Liver (tissue), 9 donors: ENCODE results near the gene HNRNPA3. TPM values are rescaled to one million over a fixed set of nuclear protein-coding genes. Genes with fewer than 3 reads are reported as not detected.

Experiments used
- DNase-seq: peaks from one replicate; pipeline ENCODE4 v3.0.0-alpha.2; 2017; ENCODE audit warnings: low spot score
- H3K27ac ChIP-seq, 2 donors: one replicate each; pipeline ENCODE4 v1.7.0; 2013; ENCODE audit warnings: inconsistent platforms in 2 of 2, low read length in 2 of 2, control low read depth in 1 of 2, low read depth in 1 of 2, mild to moderate bottlenecking in 1 of 2
- H3K27me3 ChIP-seq, 4 donors: one replicate each; pipeline versions ENCODE4 v1.6.1 to v1.7.0; 2013; ENCODE audit warnings: low read length in 3 of 4, inconsistent platforms in 1 of 4, mild to moderate bottlenecking in 1 of 4, moderate library complexity in 1 of 4; ENCODE audit not compliant: control insufficient read depth in 4 of 4, insufficient read depth in 4 of 4
- H3K36me3 ChIP-seq, 4 donors: one replicate each; pipeline versions ENCODE4 v1.6.1 to v1.7.0; 2013; ENCODE audit warnings: low read length in 3 of 4, mild to moderate bottlenecking in 3 of 4, low read depth in 1 of 4, moderate library complexity in 1 of 4; ENCODE audit not compliant: control insufficient read depth in 4 of 4, insufficient read depth in 3 of 4
- H3K4me1 ChIP-seq, 4 donors: one replicate each; pipeline versions ENCODE4 v1.6.1 to v1.7.0; 2013; ENCODE audit warnings: low read length in 3 of 4, mild to moderate bottlenecking in 3 of 4, moderate library complexity in 1 of 4; ENCODE audit not compliant: control insufficient read depth in 4 of 4, insufficient read depth in 4 of 4
- H3K4me3 ChIP-seq, 3 donors: one replicate each; pipeline versions ENCODE4 v1.6.1 to v1.7.0; 2013; ENCODE audit warnings: low read length in 3 of 3, control low read depth in 1 of 3, low read depth in 1 of 3, mild to moderate bottlenecking in 1 of 3
- H3K9ac ChIP-seq, 2 donors: one replicate each; pipeline ENCODE4 v1.7.0; 2013; ENCODE audit warnings: low read length in 2 of 2, mild to moderate bottlenecking in 2 of 2, moderate library complexity in 2 of 2, control low read depth in 1 of 2, low read depth in 1 of 2
- H3K9me3 ChIP-seq, 4 donors: one replicate each; pipeline versions ENCODE4 v1.6.1 to v1.7.0; 2013; ENCODE audit warnings: low read length in 3 of 4; ENCODE audit not compliant: control insufficient read depth in 4 of 4
- EGR1 ChIP-seq, 2 donors: IDR thresholded peaks; 2 replicates each; pipeline ENCODE4 v1.6.1; 2016 to 2018; ENCODE audit warnings: antibody characterized with exemption in 2 of 2, low read depth in 2 of 2
- FOXA1 ChIP-seq: IDR thresholded peaks from 2 replicates; pipeline ENCODE4 v1.6.1; 2016; ENCODE audit warnings: antibody characterized with exemption
- FOXA2 ChIP-seq: IDR thresholded peaks from 2 replicates; pipeline ENCODE4 v1.6.1; 2016; ENCODE audit warnings: antibody characterized with exemption
- HNF4G ChIP-seq: IDR thresholded peaks from 2 replicates; pipeline ENCODE4 v1.6.1; 2016; ENCODE audit warnings: antibody characterized with exemption
- JUND ChIP-seq, 2 donors: IDR thresholded peaks; 2 replicates each; pipeline ENCODE4 v1.6.1; 2016; ENCODE audit warnings: antibody characterized with exemption in 2 of 2
- RAD21 ChIP-seq, 2 donors: IDR thresholded peaks; 2 replicates each; pipeline ENCODE4 v1.6.1; 2016; ENCODE audit warnings: antibody characterized with exemption in 2 of 2, mild to moderate bottlenecking in 2 of 2
- RXRA ChIP-seq, 2 donors: IDR thresholded peaks; 2 replicates each; pipeline ENCODE4 v1.6.1; 2017 to 2018; ENCODE audit warnings: antibody characterized with exemption in 2 of 2, mild to moderate bottlenecking in 1 of 2
- SP1 ChIP-seq: IDR thresholded peaks from 2 replicates; pipeline ENCODE4 v1.6.1; 2018; ENCODE audit warnings: antibody characterized with exemption, mild to moderate bottlenecking
- TAF1 ChIP-seq: conservative IDR thresholded peaks from 2 replicates; pipeline ENCODE4 v1.6.1; 2016; ENCODE audit warnings: antibody characterized with exemption, mild to moderate bottlenecking
- WGBS: extraction: QIAGEN DNeasy Blood & Tissue Kit; methylation state at CpG from one replicate; pipeline ENCODE4 v1.1.7; 2013; 5-methylcytosine and 5-hydroxymethylcytosine counted together
- polyA plus RNA-seq, 2 donors: library from polyadenylated mRNA; stranded (reverse) in 1 of 2; unstranded in 1 of 2; fragments of 200-250 nt in 1 of 2; fragments of >200 nt in 1 of 2; fragmentation: Nextera tagmentation in 1 of 2; extraction: Ambion mirVana in 1 of 2; gene quantifications; one replicate each; pipeline versions ENCODE4 v1.2.1 to v1.2.3, GENCODE V29; 2013 to 2015
- total RNA-seq, 2 donors: library from RNA; depleted of rRNA; stranded (reverse); fragments of >200 nt; gene quantifications; one replicate each; pipeline ENCODE4 v1.2.3, GENCODE V29; 2014
- TF ChIP-seq, protein P1 (sequence below): IDR thresholded peaks from 2 replicates; pipeline ENCODE4 v1.6.1; 2016; ENCODE audit warnings: antibody characterized with exemption
- TF ChIP-seq, protein P2 (sequence below): IDR thresholded peaks from 2 replicates; pipeline ENCODE4 v1.6.1; 2016; ENCODE audit warnings: antibody characterized with exemption
- TF ChIP-seq, protein P3 (sequence below): fragments of 150-350 bp; IDR thresholded peaks from 2 replicates; pipeline ENCODE4 v1.5.1; 2017; ENCODE audit warnings: improper control_type of control experiment, low read depth, low read length; ENCODE audit not compliant: missing input control
- TF ChIP-seq, protein P4 (sequence below): IDR thresholded peaks from 2 replicates; pipeline ENCODE4 v1.6.1; 2016; ENCODE audit warnings: antibody characterized with exemption, mild to moderate bottlenecking
- donor health status: healthy.
- donor health status: healthy.
- donor health status: healthy.
- donor health status: healthy.
- donor health status: healthy.

HNRNPA3 gene
- total and polyA plus RNA-seq, 4 donors = 22.9 to 72.5 (median 51.7) TPM

DNA sequence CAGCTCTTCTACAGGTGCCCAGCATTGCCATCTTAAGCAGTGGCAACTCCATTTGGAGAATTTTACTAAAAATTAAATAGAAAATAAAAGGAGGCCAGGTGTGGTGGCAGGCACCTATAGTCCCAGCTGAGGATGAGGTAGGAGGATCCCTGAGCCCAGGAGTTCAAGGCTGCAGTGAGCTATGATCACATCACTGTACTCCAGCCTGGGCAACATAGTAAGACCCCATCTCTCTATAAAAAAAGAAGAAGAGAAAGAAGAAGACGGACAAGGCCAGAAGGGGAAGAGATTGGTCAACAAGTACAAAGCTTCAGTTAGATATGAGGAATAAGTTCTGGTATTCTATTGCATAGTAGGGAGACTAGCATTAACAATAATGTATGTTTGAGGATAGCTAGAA is 21.7 kb upstream of the HNRNPA3 start:
- no peaks in the 10 kb centered on the region for H3K9me3 ChIP-seq
- WGBS = 84% methylated on average over 1 of the region's 1 CpG
- no peak for TF ChIP-seq EGR1 (IDR thresholded peaks at IDR 0.05; ENCODE audit: low read depth in 2 of 2)
- TF ChIP-seq, protein P1, sequence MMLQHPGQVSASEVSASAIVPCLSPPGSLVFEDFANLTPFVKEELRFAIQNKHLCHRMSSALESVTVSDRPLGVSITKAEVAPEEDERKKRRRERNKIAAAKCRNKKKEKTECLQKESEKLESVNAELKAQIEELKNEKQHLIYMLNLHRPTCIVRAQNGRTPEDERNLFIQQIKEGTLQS = no peak
- TF ChIP-seq RXRA (IDR thresholded peaks at IDR 0.05) = no peak
- TF ChIP-seq, protein P2, sequence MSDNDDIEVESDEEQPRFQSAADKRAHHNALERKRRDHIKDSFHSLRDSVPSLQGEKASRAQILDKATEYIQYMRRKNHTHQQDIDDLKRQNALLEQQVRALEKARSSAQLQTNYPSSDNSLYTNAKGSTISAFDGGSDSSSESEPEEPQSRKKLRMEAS = no peak
- TF ChIP-seq, protein P3, sequence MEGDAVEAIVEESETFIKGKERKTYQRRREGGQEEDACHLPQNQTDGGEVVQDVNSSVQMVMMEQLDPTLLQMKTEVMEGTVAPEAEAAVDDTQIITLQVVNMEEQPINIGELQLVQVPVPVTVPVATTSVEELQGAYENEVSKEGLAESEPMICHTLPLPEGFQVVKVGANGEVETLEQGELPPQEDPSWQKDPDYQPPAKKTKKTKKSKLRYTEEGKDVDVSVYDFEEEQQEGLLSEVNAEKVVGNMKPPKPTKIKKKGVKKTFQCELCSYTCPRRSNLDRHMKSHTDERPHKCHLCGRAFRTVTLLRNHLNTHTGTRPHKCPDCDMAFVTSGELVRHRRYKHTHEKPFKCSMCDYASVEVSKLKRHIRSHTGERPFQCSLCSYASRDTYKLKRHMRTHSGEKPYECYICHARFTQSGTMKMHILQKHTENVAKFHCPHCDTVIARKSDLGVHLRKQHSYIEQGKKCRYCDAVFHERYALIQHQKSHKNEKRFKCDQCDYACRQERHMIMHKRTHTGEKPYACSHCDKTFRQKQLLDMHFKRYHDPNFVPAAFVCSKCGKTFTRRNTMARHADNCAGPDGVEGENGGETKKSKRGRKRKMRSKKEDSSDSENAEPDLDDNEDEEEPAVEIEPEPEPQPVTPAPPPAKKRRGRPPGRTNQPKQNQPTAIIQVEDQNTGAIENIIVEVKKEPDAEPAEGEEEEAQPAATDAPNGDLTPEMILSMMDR = no peak
- no peak for TF ChIP-seq FOXA2
- no peak for TF ChIP-seq SP1
- TF ChIP-seq HNF4G = no peak
- TF ChIP-seq, protein P4, sequence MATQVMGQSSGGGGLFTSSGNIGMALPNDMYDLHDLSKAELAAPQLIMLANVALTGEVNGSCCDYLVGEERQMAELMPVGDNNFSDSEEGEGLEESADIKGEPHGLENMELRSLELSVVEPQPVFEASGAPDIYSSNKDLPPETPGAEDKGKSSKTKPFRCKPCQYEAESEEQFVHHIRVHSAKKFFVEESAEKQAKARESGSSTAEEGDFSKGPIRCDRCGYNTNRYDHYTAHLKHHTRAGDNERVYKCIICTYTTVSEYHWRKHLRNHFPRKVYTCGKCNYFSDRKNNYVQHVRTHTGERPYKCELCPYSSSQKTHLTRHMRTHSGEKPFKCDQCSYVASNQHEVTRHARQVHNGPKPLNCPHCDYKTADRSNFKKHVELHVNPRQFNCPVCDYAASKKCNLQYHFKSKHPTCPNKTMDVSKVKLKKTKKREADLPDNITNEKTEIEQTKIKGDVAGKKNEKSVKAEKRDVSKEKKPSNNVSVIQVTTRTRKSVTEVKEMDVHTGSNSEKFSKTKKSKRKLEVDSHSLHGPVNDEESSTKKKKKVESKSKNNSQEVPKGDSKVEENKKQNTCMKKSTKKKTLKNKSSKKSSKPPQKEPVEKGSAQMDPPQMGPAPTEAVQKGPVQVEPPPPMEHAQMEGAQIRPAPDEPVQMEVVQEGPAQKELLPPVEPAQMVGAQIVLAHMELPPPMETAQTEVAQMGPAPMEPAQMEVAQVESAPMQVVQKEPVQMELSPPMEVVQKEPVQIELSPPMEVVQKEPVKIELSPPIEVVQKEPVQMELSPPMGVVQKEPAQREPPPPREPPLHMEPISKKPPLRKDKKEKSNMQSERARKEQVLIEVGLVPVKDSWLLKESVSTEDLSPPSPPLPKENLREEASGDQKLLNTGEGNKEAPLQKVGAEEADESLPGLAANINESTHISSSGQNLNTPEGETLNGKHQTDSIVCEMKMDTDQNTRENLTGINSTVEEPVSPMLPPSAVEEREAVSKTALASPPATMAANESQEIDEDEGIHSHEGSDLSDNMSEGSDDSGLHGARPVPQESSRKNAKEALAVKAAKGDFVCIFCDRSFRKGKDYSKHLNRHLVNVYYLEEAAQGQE = no peak
- no peak overlapping the region for H3K27ac ChIP-seq
- H3K27me3 ChIP-seq = no peaks in the 10 kb centered on the region
- H3K9ac ChIP-seq = no peak overlapping the region
- no peak overlapping the region for H3K4me3 ChIP-seq
- no peaks in the 10 kb centered on the region for H3K36me3 ChIP-seq
- peaks cover 0 to 8% (median 4%) of the 10 kb centered on the region in 4 donors for H3K4me1 ChIP-seq
- DNase-seq = no peak

DNA sequence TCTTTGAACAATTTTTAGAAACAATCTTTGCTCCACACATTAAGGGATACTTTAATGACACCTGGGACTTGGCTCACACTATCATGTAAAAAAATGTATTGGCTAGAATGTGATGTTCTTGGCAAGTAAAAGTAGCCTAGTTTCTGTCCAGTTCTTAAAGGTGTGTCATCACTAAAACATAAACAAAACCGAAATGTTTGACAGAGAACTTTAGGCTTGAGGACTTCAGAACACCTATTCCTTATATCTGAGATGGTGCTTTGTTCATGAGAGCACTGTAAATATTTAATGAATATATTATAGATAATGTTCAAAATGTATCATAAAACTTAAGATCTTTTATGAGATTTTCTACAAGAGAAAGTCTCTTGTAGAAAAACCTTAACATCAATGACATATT is 19.8 kb upstream of the HNRNPA3 start:
- no peak overlapping the region for H3K9ac ChIP-seq
- 78% methylated on average over 1 of the region's 1 CpG for WGBS
- no peak overlapping the region for H3K4me3 ChIP-seq
- TF ChIP-seq RXRA (IDR thresholded peaks at IDR 0.05) (no peak), JUND (IDR thresholded peaks at IDR 0.05) (no peak)
- peaks cover 0 to 3% (median under 1%) of the 10 kb centered on the region in 4 donors for H3K4me1 ChIP-seq
- no peak for DNase-seq
- H3K9me3 ChIP-seq = no peaks in the 10 kb centered on the region
- no peak overlapping the region for H3K27ac ChIP-seq
- H3K27me3 ChIP-seq = no peaks in the 10 kb centered on the region
- H3K36me3 ChIP-seq = no peaks in the 10 kb centered on the region

DNA sequence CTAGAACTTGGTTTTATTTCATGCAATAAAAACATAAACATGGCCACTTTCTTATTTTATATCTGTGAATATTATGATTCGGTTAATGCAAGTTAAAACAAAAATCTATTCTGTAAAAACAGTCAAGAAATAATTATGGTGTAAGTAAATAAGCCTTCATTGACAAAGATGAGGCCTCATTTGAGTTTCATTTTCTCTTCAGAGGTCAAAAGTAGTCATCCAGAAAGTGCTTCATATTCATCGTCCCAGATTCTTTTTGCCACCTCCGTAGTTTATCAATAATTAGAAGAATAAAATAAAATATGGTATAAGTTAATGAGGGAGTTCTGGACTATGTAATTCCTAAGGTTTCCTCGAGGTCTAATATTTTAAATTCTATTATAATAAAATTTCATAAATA is 19.4 kb upstream of the HNRNPA3 start:
- Histone ChIP-seq H3K4me3 (no peak overlapping the region), H3K9me3 (no peaks in the 10 kb centered on the region), H3K27ac (no peak overlapping the region), H3K4me1 (no peaks in the 10 kb centered on the region), H3K9ac (peak overlapping the region in 1 of 2 donors; percentile 47), H3K36me3 (no peaks in the 10 kb centered on the region), H3K27me3 (no peaks in the 10 kb centered on the region)
- WGBS = 79% methylated on average over 4 of the region's 4 CpGs
- TF ChIP-seq JUND (IDR thresholded peaks at IDR 0.05) (no peak), SP1 (no peak), TAF1 (no peak), RXRA (IDR thresholded peaks at IDR 0.05) (no peak), EGR1 (IDR thresholded peaks at IDR 0.05; ENCODE audit: low read depth in 2 of 2) (no peak), FOXA1 (no peak), HNF4G (no peak), RAD21 (IDR thresholded peaks at IDR 0.05) (no peak)
- TF ChIP-seq, protein P3 = no peak
- DNase-seq = no peak
